ENCODE results near the gene TOR3A.
"Not testable (repeated sequence)": the region's sequence is repeated elsewhere in the genome, so short reads cannot be mapped to it uniquely, and the experiment has no call there.

TOR3A gene

DNA sequence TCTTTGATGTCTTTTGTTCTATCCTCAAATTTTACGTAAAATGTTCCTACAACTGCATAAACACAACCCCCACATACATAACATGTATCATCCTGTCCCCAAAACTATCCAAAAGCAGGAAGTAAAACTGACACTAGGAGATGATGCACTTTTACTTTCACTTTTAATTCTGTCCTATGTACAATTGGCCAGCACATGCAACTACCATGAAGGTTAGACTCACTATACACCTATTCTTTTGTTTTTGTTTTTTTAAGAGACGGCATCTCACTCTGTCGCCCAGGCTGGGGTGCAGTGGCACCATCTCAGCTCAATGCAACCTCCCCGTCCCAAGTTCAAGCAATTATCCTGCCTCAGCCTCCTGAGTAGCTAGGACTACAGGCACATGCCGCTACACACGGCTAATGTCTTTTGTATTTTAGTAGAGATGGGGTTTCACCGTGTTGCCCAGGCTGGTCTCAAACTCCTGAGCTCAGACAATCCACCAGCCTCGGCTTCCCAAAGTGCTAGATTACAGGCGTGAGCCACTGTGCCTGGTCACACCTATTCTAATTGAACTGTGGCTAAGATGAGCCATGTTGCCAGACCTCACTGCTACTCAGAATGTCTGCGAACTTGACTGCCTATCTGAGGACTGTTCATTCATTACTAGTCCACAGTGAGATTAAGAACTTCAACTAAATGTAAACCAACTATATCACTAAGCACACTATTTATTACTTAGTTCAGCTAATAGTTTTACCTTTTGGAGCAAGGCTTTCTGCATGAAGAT, 48.0 kb downstream of the TOR3A start:
- peaks cover 44% of the 10 kb centered on the region for H3K36me3 ChIP-seq (ENCODE audit: control insufficient read depth, insufficient read depth, low read length)
- no peak overlapping the region for H3K4me3 ChIP-seq (ENCODE audit: extremely low read depth, insufficient read depth, low read length, poor library complexity, severe bottlenecking)
- peaks cover 24% of the 10 kb centered on the region for H3K4me1 ChIP-seq (ENCODE audit: control insufficient read depth, insufficient read depth, low read length, poor library complexity, severe bottlenecking)
- no peak overlapping the region for H3K27ac ChIP-seq (ENCODE audit: low read depth, low read length, severe bottlenecking)
- WGBS, 2 experiments (ENCODE audit: insufficient coverage in 2 of 2) = 93 to 98% methylated on average over 8 to 9 of the region's 10 CpGs
- no peaks in the 10 kb centered on the region for H3K9me3 ChIP-seq (ENCODE audit: control insufficient read depth, low read length)

DNA sequence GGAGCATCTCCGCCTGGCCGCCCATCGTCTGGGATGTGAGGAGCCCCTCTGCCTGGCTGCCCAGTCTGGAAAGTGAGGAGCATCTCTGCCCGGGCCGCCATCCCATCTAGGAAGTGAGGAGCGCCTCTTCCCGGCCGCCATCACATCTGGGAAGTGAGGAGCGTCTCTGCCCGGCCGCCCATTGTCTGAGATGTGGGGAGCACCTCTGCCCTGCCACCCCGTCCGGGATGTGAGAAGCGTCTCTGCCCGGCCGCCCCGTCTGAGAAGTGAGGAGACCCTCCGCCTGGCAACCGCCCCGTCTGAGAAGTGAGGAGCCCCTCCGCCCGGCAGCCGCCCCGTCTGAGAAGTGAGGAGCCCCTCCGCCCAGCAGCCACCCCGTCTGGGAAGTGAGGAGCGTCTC, 53.3 kb downstream of the TOR3A start:
- 98% methylated on average over 8 of the region's 27 CpGs; no CpG with 5 or more reads in 1 of the 2 experiments for WGBS, 2 experiments (ENCODE audit: insufficient coverage in 2 of 2)
- H3K4me3 ChIP-seq (ENCODE audit: extremely low read depth, insufficient read depth, low read length, poor library complexity, severe bottlenecking); H3K9me3 ChIP-seq (ENCODE audit: control insufficient read depth, low read length); H3K4me1 ChIP-seq (ENCODE audit: control insufficient read depth, insufficient read depth, low read length, poor library complexity, severe bottlenecking); H3K27ac ChIP-seq (ENCODE audit: low read depth, low read length, severe bottlenecking): not testable (repeated sequence)
- H3K36me3 ChIP-seq (ENCODE audit: control insufficient read depth, insufficient read depth, low read length) = peaks cover 42% of the 10 kb centered on the region

DNA sequence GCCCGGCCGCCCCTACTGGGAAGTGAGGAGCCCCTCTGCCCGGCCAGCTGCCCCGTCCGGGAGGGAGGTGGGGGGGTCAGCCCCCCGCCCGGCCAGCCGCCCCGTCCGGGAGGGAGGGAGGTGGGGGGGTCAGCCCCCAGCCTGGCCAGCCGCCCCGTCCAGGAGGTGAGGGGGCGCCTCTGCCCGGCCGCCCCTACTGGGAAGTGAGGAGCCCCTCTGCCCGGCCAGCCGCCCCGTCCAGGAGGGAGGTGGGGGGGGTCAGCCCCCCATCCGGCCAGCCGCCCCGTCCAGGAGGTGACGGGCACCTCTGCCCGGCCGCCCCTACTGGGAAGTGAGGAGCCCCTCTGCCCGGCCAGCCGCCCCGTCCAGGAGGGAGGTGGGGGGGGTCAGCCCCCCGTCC, 53.8 kb downstream of the TOR3A start:
- H3K4me3 ChIP-seq (ENCODE audit: extremely low read depth, insufficient read depth, low read length, poor library complexity, severe bottlenecking) = not testable (repeated sequence)
- 96 to 100% methylated on average over 10 of the region's 28 CpGs for WGBS, 2 experiments (ENCODE audit: insufficient coverage in 2 of 2)

DNA sequence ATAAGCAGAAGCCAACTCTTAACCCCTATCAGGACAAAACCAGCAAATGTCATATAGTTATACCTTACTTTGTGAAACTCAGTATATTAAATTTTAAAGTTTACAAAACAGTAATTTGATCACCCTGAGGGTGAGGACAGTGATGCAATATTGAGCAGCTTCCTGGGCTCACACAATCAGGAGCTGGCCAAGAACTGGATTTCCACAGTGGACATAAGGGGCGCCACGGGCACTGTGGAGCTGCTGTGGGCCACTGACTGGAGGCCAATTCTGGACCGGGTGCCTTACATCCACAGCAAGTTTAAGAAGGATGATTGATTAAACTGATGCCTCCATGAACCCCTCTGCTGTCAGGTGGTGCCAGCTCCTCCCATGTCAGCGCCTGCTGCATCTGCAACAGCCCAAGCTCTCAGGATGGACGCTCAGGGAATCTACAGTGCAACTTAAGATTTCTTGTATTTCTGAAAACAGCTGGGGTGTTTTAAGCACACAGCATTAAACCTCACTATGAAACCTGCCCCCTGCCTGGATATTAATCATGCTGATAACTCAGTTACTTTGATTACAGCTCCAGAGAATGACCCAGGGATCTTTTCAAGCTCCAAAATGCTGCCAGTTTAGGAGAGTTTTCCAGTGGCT, 55.9 kb downstream of the TOR3A start:
- Histone ChIP-seq H3K4me1 (ENCODE audit: control insufficient read depth, insufficient read depth, low read length, poor library complexity, severe bottlenecking) (no peaks in the 10 kb centered on the region), H3K9me3 (ENCODE audit: control insufficient read depth, low read length) (peaks cover 7% of the 10 kb centered on the region), H3K27ac (ENCODE audit: low read depth, low read length, severe bottlenecking) (no peak overlapping the region), H3K36me3 (ENCODE audit: control insufficient read depth, insufficient read depth, low read length) (peaks cover 40% of the 10 kb centered on the region), H3K4me3 (ENCODE audit: extremely low read depth, insufficient read depth, low read length, poor library complexity, severe bottlenecking) (no peak overlapping the region)
- WGBS, 2 experiments (ENCODE audit: insufficient coverage in 2 of 2) = 91 to 96% methylated on average over 5 of the region's 5 CpGs

More for the DNA sequence above, 53.8 kb downstream of the TOR3A start:
- H3K27ac ChIP-seq (ENCODE audit: low read depth, low read length, severe bottlenecking); H3K4me1 ChIP-seq (ENCODE audit: control insufficient read depth, insufficient read depth, low read length, poor library complexity, severe bottlenecking); H3K9me3 ChIP-seq (ENCODE audit: control insufficient read depth, low read length): not testable (repeated sequence)
- H3K36me3 ChIP-seq (ENCODE audit: control insufficient read depth, insufficient read depth, low read length) = peaks cover 43% of the 10 kb centered on the region

DNA sequence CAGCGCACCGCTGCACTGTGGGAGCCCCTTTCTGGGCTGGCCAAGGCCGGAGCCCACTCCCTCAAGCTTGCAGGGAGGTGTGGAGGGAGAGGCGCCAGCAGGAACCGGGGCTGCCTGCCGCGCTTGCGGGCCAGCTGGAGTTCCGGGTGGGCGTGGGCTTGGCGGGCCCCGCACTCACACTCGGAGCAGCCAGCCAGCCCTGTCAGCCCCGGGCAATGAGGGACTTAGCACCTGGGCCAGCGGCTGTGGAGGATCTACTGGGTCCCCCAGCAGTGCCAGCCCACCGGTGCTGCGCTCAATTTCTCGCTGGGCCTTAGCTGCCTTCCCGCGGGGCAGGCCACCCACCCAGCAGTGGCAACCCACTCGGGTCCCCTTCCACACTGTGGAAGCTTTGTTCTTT, 56.9 kb downstream of the TOR3A start:
- not testable (repeated sequence) for H3K9me3 ChIP-seq (ENCODE audit: control insufficient read depth, low read length); H3K4me3 ChIP-seq (ENCODE audit: extremely low read depth, insufficient read depth, low read length, poor library complexity, severe bottlenecking); H3K27ac ChIP-seq (ENCODE audit: low read depth, low read length, severe bottlenecking); H3K4me1 ChIP-seq (ENCODE audit: control insufficient read depth, insufficient read depth, low read length, poor library complexity, severe bottlenecking)
- 98% methylated on average over 13 to 21 of the region's 21 CpGs for whole genome bisulfite sequencing, 2 experiments (ENCODE audit: insufficient coverage in 2 of 2)
- peaks cover 40% of the 10 kb centered on the region for H3K36me3 ChIP-seq (ENCODE audit: control insufficient read depth, insufficient read depth, low read length)

DNA sequence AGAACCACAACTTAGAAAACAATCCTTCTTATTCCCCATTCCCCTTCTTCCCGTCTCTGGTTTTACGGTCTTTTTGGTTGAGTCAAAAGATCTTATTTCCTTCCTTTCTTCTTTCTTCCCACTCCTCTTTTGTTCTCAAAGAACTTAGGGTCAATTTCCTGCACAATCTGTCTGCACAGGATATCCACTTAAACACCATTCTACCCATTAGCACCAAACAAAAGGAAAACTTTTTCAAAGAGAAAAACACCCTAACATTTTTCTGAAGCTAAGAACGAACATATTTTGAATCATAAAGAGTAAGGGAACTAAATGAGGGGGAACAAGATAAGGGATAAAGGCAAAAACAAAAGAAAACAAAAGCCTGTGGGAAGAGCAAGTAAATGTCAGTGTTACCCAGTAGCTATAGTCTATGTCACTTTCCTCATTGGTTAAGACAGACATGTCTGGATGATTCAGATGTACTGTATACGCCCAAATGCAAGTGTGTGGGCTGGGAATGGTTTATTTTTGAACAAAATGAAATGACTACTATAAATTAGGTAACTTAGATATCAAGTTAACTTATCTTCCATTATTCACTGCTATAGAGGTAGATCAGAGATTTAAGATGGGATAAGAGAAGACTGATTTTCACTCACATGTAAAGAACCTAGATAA, 59.9 kb downstream of the TOR3A start:
- peaks cover 7% of the 10 kb centered on the region for H3K9me3 ChIP-seq (ENCODE audit: control insufficient read depth, low read length)
- peaks cover 34% of the 10 kb centered on the region for H3K36me3 ChIP-seq (ENCODE audit: control insufficient read depth, insufficient read depth, low read length)
- peak overlapping the region; percentile 82 for H3K27ac ChIP-seq (ENCODE audit: low read depth, low read length, severe bottlenecking)
- no peaks in the 10 kb centered on the region for H3K4me1 ChIP-seq (ENCODE audit: control insufficient read depth, insufficient read depth, low read length, poor library complexity, severe bottlenecking)
- peak overlapping the region; percentile 28 for H3K4me3 ChIP-seq (ENCODE audit: extremely low read depth, insufficient read depth, low read length, poor library complexity, severe bottlenecking)
- WGBS, 2 experiments (ENCODE audit: insufficient coverage in 2 of 2) = 27 to 71% methylated on average over 2 of the region's 4 CpGs

DNA sequence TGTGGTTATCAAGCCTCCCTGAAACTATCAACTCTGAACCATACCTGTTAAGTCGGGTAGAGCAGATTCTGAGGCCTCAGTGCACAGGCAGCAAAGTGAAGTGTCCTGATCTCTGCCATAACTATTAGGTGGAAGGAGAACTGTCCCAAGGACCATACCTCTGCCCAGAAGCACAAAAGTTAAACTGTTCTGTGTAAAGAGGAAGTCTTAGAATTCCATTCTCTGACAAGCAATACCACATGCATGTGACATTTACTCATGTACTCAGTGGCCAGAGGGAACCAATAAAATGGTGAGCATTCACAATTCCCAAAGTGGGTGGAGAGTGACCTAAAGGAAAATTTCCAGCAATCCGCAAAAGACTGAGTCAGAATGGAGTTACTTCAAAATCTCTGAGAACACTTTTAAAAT, 61.0 kb downstream of the TOR3A start:
- Histone ChIP-seq H3K4me1 (ENCODE audit: control insufficient read depth, insufficient read depth, low read length, poor library complexity, severe bottlenecking) (no peaks in the 10 kb centered on the region), H3K4me3 (ENCODE audit: extremely low read depth, insufficient read depth, low read length, poor library complexity, severe bottlenecking) (peak overlapping the region; percentile 36), H3K9me3 (ENCODE audit: control insufficient read depth, low read length) (peaks cover 7% of the 10 kb centered on the region), H3K27ac (ENCODE audit: low read depth, low read length, severe bottlenecking) (peak overlapping the region; percentile 82), H3K36me3 (ENCODE audit: control insufficient read depth, insufficient read depth, low read length) (peaks cover 27% of the 10 kb centered on the region)
- no CpG with 5 or more reads among the region's 2 CpGs for WGBS, 2 experiments (ENCODE audit: insufficient coverage in 2 of 2)

DNA sequence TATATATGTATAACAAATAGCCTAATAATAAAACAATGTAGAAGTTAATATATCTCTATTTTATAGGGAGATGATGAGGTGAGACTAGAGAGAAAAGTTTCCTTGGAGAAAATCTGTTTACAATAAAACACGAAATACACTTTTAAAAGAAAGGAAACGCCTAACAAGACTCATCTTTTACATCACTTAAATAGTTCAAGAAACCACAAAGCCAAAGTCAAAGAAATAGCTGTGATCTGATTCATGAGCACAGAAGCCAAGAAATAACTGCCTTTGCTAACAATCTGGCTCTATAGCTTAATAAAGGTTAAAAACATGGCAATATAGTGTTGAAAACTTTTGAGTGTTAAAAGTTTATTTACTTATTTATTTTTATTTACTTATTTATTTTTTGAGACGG, 61.5 kb downstream of the TOR3A start:
- Histone ChIP-seq H3K4me1 (ENCODE audit: control insufficient read depth, insufficient read depth, low read length, poor library complexity, severe bottlenecking) (no peaks in the 10 kb centered on the region), H3K27ac (ENCODE audit: low read depth, low read length, severe bottlenecking) (peak overlapping the region; percentile 82), H3K4me3 (ENCODE audit: extremely low read depth, insufficient read depth, low read length, poor library complexity, severe bottlenecking) (no peak overlapping the region), H3K36me3 (ENCODE audit: control insufficient read depth, insufficient read depth, low read length) (peaks cover 27% of the 10 kb centered on the region), H3K9me3 (ENCODE audit: control insufficient read depth, low read length) (peaks cover 7% of the 10 kb centered on the region)
- no CpG with 5 or more reads among the region's 3 CpGs for WGBS, 2 experiments (ENCODE audit: insufficient coverage in 2 of 2)

DNA sequence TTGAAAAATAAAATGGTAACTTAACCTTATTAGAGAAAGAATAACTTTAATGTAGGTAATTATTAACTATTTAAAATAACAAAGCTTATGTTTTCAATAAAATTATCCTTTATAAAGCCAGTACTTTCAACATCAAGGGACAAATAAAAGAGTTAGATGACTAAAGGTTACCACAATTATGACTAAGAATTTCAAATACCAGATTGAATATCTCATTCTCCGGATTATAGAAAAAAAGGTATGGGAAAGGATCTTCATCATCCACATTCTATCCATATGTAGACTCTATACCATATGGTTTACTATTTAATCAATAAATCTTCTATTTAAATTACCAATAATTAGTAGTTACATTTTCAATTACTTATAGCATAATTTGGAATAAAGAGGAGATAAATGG, 62.8 kb downstream of the TOR3A start:
- no peak overlapping the region for H3K27ac ChIP-seq (ENCODE audit: low read depth, low read length, severe bottlenecking)
- H3K4me3 ChIP-seq (ENCODE audit: extremely low read depth, insufficient read depth, low read length, poor library complexity, severe bottlenecking) = no peak overlapping the region
- H3K4me1 ChIP-seq (ENCODE audit: control insufficient read depth, insufficient read depth, low read length, poor library complexity, severe bottlenecking) = no peaks in the 10 kb centered on the region
- WGBS, 2 experiments (ENCODE audit: insufficient coverage in 2 of 2) = no CpG with 5 or more reads among the region's 1 CpG
- peaks cover 22% of the 10 kb centered on the region for H3K36me3 ChIP-seq (ENCODE audit: control insufficient read depth, insufficient read depth, low read length)
- peaks cover 3% of the 10 kb centered on the region for H3K9me3 ChIP-seq (ENCODE audit: control insufficient read depth, low read length)

DNA sequence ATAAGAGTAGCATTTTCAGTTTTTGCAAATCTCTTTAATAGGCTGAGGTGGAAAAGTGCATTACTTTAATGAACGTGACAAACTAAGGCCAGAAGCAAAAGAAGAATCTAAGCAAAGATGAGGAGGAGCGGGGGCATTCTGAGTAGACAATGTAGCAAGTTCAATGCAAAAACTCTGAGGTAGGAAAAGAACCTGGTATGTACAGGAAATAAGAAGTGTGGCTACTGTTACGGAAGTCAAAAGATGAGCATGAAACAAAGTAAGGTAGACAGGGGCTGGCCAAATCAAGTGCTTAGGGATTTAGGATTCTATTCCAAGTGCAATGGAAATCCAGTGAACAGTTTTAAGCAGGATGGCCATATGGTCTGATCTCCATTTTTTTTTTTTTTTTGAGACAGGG, 63.7 kb downstream of the TOR3A start:
- Histone ChIP-seq H3K4me1 (ENCODE audit: control insufficient read depth, insufficient read depth, low read length, poor library complexity, severe bottlenecking) (no peaks in the 10 kb centered on the region), H3K4me3 (ENCODE audit: extremely low read depth, insufficient read depth, low read length, poor library complexity, severe bottlenecking) (no peak overlapping the region), H3K36me3 (ENCODE audit: control insufficient read depth, insufficient read depth, low read length) (peaks cover 14% of the 10 kb centered on the region), H3K27ac (ENCODE audit: low read depth, low read length, severe bottlenecking) (no peak overlapping the region), H3K9me3 (ENCODE audit: control insufficient read depth, low read length) (no peaks in the 10 kb centered on the region)
- WGBS, 2 experiments (ENCODE audit: insufficient coverage in 2 of 2) = 95 to 97% methylated on average over 3 of the region's 3 CpGs

Data from mesodermal cell (in vitro differentiated cells).